Stimulated activated CD4-positive, alpha-beta T cell treated with anti-CD3 and anti-CD28 coated beads, Interleukin-4, amount 100 ng/mL, for 48 hours (primary cell): ENCODE measurements around the gene KRTAP5-8.
"Not testable (repeated sequence)": the region's sequence is repeated elsewhere in the genome, so short reads cannot be mapped to it uniquely, and the experiment has no call there.

Experiments used
- DNase-seq, 2 donors: peaks; one replicate each; pipeline ENCODE4 v3.0.0-alpha.2; 2020; ENCODE audit warnings: low read depth in 2 of 2

The KRTAP5-8 gene

GRCh38 chr11:71537977-71538665, at the start of gene KRTAP5-8:
KRTAP5-8 (plus strand) TSS chr11:71538025; CDS start chr11:71538056, 31 bp downstream.
- not testable (repeated sequence) for DNase-seq

DNA sequence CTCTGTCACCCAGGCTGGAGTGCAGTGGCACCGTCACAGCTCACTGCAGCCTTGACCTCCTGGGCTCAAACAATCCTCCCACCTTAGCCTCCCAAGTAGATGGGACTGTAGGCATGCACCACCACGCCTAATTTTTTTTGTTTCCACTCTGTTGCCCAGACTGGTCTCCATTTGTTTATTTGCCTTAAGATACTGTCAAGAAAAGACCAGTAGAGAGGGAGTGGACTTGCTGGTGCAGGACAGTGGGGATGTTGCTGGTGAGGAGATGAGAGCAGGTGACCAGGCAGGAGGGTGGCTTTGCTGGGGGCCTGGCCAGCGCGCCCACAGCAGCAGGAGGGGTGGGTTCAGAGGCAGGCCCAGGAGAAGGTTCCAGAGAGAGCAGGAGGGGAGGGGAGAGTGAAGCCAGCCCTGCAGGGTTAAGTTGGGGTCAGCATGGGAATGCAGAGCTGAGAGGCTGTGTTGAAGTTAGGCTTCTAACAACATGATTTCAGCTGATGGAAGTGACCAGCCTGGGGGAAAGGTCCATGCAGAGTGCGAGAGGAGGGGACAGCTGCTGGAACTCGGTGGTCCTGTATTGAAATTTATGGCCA, 49.0 kb upstream of the KRTAP5-8 start:
- no peak for DNase-seq

DNA sequence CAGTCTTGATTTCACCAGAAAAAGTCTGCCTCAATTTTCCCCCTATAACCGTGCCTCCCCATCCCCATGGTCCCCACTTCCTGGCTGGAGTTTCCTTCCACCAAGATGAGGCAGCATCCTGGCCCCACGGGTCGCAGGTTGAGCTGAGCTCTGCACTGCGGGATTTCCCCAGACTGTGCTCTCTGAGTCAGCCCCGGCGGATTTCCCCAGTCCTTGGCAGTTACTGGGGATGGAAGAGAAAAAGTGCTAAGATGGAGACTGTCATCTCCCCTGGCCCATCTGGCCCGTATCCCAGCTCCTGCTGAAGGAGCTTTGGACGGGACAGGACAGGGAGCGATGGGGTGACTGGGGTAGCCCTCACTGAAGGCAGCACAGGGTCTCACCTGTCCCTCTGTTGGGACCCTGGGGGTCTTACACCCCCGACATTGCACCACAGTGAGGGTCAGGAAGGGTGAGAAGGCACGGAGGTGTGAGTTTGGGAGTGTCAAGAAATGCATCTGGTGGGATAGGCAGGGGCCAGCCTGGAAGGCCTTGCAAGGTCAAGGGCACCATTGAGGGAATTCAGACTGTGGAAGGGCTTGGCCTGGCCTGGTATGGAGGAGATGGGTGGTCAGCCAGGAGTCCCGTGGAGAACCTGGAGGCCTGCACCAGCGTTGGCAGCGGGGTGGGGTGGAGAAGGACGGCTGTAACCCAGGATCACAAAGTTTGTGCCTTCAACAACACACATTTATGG, 48.3 kb upstream of the KRTAP5-8 start:
- peak; percentile 53 to 68 for DNase-seq

DNA sequence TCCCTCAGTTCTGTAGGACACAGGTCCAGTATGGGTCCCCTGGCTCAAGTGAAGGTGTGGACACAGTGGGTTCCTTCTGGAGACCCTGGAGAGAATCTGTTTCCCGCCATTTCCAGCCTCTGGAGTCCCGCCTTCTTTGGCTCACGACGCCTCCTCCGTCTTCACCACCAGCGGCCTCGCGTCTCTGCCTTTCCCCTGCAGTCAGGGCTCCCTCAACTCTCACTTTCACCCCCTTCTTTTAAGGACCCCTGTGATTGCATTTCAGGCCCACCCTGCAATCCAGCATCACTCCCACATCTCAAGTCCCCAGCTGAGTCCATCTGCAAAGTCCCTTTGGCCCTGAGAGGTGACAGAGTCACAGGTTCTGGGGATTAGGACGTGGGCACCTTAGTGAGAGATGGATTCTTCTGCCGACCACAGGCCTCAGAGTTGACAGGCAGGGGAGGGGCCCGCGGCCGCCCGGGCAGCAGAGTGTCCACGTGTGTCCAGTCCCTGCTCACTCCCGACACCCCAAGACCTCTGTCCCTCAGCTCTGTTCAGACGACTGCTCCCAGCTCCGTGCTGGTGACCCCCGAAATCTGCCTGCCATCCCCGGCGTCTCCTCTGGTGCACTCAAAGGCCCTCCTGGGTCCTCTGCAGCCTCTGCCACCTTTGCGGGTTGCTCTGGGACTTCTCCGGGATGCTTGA, 47.6 kb upstream of the KRTAP5-8 start:
- DNase-seq, result no peak

DNA sequence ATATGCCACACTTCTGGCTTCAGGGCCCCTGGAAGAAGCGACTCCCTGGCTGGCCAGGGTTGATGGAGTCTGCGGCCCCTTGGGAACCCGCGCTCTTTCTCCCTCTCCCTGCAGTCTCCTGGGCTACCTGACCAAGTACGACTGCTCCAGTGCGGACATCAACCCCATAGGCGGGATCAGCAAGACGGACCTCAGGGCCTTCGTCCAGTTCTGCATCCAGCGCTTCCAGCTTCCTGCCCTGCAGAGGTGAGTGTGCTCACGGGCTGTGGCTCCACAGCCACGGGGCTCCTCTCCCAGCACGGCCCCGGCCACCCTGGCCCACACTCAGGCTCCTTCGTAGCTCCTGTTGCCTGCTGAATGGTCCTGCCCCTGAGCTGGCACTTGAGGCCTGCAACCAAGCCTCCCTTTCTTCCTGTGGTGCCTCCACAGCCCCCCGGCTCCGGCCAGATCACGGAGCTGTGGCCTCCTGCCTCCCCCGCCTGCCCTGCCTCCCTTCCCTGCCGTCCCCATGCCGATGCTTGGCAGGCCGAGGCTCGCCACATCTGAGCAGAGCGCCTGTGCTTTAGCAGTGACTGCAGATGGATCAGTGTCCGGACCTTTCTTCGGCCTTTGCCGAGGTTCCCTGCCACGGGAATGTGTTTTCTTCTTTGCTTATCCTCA, 47.0 kb upstream of the KRTAP5-8 start:
- DNase-seq, result no peak

DNA sequence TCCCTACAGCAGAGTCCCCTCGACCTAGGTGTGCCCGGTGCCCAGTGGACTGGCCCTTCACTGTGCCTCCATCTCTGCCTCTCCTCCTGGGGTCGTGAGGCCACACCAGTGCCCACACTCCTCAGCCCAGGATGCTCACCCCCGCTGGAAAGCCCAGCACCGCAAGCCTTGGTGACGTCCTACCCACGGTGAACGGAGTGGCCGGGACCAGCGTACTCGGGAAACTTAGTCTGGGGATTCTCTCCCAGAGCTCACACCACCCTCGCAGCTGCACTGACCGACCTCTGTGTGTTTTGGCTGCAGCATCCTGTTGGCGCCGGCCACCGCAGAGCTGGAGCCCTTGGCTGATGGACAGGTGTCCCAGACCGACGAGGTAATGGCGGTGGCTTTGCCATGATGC, 46.3 kb upstream of the KRTAP5-8 start:
- DNase-seq, result no peak

- no peak for DNase-seq
Observed at GRCh38 chr11:71491940-71492339, 45.9 kb upstream of the KRTAP5-8 start.

GRCh38 chr11:71495286-71496230, 42.3 kb upstream of the KRTAP5-8 start:
- no peak for DNase-seq

- no peak for DNase-seq
Observed at GRCh38 chr11:71496421-71496820, 41.4 kb upstream of the KRTAP5-8 start.

GRCh38 chr11:71498091-71498490, 39.7 kb upstream of the KRTAP5-8 start:
- DNase-seq, result no peak

- DNase-seq, result no peak
Observed at GRCh38 chr11:71499125-71499524, 38.7 kb upstream of the KRTAP5-8 start.

GRCh38 chr11:71499546-71499945, 38.3 kb upstream of the KRTAP5-8 start:
- DNase-seq, result no peak

- DNase-seq, result no peak
Observed at GRCh38 chr11:71500601-71501021, 37.2 kb upstream of the KRTAP5-8 start.

GRCh38 chr11:71501071-71501985, 36.5 kb upstream of the KRTAP5-8 start:
- DNase-seq, result no peak

DNA sequence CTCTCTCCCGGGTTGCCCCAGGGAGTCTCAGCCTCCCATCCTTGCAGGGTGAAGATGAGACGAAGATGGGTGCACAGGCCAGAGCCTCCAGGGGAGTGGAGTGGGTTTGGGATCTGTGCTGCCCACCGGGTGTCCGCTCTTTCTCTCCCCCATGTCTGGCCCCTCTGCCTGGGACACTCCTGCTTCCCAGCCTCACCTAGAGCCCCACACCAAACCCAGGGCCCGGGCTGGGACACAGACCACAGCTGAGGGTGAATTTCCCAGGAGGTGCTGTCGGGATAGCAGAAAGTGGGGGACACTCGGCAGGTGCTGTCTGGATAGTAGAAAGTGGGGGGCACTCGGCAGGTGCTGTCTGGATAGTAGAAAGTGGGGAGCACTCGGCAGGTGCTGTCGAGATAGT, 35.8 kb upstream of the KRTAP5-8 start:
- no peak for DNase-seq

GRCh38 chr11:71502871-71503435, 34.9 kb upstream of the KRTAP5-8 start:
- no peak for DNase-seq

GRCh38 chr11:71504531-71504930, 33.3 kb upstream of the KRTAP5-8 start:
- DNase-seq, result no peak

GRCh38 chr11:71505001-71505400, 32.8 kb upstream of the KRTAP5-8 start:
- DNase-seq, result no peak

DNA sequence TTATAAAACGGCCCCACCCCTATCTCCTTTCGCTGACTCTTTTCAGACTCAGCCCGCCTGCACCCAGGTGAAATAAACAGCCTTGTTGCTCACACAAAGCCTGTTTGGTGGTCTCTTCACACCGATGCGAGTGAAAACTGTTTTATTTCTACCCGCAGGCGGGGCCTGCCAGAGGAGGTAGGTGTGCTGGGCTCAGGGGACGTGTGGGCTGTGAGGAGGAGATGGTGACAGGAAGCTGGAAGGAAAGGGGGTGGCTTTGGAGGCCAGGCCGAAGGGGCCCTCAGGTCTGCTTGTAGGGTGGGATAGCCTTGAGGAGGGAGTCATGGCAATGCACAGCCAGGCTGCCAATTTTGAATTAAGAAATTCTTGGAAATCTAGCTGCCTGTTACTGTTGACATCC, 32.0 kb upstream of the KRTAP5-8 start:
- no peak for DNase-seq
